Erythroblast (primary cell): ENCODE data around the gene KLRF2.

Experiments
- GATA1 ChIP-seq: IDR thresholded peaks from 2 replicates; pipeline ENCODE4 v1.6.1; 2011; ENCODE audit warnings: low read depth, mild to moderate bottlenecking, control low read depth, low read length, moderate library complexity
- POLR2A ChIP-seq: IDR thresholded peaks from 2 replicates; pipeline ENCODE4 v1.6.1; 2011; ENCODE audit warnings: mild to moderate bottlenecking, low read length

DNA sequence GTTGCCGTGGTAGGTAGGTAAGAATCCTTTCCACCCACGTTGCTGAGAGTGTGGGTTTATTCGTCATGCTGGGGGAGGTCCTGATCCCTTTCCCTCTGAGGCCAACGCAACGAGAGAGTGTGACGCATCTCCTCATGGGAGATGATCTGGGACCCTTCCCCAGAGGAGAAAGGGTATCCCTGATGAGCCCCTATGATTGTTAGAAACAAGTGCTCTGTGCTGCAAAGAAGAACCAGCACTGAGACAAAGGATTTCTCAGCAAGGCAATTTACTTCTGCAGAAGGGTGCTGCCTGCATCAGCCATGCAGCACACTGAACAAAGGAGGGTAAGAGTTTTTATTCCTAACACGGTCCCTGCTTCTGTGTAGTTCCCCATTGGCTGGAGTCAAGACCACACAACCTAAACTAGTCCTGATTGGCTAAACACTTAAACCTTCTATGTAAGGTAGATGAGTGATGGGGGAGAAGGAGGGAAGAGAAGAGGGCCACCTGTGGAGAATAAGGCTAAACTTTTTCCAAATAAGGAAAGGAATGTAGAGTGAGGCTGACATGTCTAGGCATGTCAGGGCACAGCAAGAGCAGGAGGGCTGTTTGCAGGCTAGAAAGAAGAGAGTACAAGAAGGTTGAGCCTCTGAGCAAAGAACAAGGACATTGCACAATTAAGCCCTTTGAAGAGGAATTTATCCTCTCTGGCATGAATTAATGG lies 29.6 kb downstream of the KLRF2 start:
- no peak for TF ChIP-seq POLR2A
- TF ChIP-seq GATA1: no peak
